Activated T-cell treated with anti-CD3 and anti-CD28 coated beads for 1 hour (primary cell): ENCODE results near the gene HGS.

Experiments used
- DNase-seq: peaks from one replicate; pipeline ENCODE4 v3.0.0-alpha.2; 2020; ENCODE audit warnings: low read depth

Gene HGS

GRCh38 chr17:81686614-81687013 lies 2.8 kb downstream of the HGS start:
- no peak for DNase-seq

DNA sequence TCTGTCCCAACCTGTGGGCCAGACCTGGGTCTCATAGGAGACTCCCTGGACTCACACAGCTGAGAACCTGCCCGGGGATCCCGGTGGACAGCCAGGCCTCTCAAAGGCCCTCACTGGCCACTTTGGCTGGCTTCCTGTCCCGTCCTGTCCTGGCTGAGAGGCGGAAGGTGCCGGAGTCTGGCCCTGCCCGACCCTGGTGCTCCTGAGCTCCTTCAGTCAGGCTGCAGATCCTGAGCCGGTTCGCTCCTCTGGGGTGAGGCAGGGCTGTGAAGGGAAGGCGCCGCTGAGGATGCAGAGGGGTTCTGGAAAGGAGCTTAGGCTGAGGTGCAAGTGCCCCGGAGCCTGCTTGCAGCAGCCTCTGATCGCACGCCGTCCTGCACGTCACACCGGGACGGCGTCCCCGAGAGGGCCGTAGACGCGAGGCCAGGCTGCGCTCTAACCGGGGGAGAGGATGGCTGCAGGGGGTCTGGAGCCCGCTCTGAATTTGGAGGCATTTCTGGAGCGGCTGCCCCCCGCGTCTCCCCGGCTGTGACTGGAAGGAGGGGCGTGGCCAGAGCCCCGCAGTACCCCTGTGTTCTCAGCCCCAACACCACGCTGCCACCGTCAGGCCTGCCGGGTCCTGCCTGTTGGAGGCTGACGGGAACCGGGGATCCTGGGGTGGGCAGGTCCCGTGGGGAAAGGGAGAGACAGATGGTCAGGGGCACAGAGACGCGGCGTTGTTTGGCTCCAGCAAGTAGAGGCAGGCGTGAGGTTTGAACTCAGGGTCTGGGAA lies 4.1 kb downstream of the HGS start:
- DNase-seq, result no peak

DNA sequence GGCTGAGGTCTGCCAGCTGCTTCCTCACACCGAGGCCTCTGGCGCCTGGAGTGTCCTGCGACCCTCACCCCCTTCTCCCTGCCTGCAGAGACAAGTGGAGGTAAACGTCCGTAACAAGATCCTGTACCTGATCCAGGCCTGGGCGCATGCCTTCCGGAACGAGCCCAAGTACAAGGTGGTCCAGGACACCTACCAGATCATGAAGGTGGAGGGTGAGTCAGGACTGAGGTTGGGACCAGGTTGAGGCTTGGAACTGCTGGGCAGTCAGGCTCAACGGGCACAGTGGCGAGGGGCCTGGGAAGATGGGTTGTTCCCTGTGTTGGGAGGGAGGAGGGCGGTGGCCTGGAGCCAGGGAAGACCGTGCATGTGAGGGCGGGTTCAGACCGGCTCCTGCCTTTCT lies 4.8 kb downstream of the HGS start:
- DNase-seq, result no peak

DNA sequence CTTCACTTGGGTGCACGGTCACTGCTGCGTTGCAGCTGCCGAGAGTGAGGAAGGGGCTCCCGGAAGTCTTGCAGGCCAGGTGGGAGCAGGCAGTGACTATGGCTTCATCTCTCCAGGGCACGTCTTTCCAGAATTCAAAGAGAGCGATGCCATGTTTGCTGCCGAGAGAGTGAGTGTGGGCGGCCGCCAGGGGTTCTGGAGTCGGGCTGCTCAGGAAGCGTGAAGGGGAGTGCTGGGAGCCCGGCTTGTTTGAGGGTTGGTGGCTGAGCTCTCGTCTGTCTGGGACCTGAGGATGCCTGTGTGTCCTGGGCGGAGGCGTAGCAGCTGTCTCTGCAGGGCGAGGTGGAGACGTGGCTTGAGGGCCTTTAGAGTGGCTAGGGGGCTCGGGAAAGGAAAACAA lies 6.3 kb downstream of the HGS start:
- no peak for DNase-seq

- no peak for DNase-seq
Observed at GRCh38 chr17:81690549-81690948, 6.7 kb downstream of the HGS start.

DNA sequence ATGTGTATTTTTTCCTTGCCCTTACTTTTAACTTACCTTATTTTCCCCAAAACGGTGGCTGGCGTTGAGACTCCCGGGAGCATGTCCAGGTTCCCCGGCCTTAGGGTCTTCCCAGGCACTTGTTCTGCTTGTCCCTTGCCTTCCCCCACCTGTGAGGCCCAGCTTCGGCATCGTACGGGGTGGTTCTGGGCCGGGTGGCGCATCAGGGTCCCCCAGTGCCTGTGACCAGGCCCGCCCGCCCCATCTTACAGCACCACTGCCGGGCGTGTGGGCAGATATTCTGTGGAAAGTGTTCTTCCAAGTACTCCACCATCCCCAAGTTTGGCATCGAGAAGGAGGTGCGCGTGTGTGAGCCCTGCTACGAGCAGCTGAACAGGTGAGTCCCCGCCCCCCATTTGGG lies 7.4 kb downstream of the HGS start:
- DNase-seq, result no peak

GRCh38 chr17:81691608-81692007 lies 7.8 kb downstream of the HGS start:
- DNase-seq, result no peak

DNA sequence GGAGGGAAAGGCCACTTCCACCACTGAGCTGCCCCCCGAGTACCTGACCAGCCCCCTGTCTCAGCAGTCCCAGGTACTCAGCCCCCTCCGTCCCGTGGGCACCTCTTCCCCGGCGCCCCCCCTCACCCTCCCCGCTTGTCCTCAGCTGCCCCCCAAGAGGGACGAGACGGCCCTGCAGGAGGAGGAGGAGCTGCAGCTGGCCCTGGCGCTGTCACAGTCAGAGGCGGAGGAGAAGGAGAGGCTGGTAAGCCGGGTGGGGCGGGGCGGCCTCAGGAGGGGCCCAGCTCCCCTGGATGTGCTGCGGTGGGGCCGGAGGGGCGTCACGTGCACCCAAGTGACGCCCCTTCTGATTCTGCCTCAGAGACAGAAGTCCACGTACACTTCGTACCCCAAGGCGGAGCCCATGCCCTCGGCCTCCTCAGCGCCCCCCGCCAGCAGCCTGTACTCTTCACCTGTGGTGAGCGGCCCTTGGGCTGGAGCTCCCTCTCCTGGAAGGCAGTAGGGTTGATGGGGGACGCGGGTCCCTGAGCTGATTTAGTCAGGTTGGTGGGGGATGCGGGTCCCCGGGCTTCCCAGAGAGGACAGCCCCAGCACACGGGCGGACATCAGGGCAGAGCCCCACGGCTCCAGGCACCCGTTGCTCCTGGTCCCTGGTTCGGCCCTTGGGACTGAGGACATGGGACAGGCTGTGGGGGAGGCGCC lies 9.8 kb downstream of the HGS start:
- DNase-seq, result no peak

GRCh38 chr17:81694810-81695209 lies 11.0 kb downstream of the HGS start:
- DNase-seq, result no peak

- no peak for DNase-seq
Observed at GRCh38 chr17:81695211-81695610, 11.4 kb downstream of the HGS start.

- no peak for DNase-seq
Observed at GRCh38 chr17:81695801-81696200, 12.0 kb downstream of the HGS start.

DNA sequence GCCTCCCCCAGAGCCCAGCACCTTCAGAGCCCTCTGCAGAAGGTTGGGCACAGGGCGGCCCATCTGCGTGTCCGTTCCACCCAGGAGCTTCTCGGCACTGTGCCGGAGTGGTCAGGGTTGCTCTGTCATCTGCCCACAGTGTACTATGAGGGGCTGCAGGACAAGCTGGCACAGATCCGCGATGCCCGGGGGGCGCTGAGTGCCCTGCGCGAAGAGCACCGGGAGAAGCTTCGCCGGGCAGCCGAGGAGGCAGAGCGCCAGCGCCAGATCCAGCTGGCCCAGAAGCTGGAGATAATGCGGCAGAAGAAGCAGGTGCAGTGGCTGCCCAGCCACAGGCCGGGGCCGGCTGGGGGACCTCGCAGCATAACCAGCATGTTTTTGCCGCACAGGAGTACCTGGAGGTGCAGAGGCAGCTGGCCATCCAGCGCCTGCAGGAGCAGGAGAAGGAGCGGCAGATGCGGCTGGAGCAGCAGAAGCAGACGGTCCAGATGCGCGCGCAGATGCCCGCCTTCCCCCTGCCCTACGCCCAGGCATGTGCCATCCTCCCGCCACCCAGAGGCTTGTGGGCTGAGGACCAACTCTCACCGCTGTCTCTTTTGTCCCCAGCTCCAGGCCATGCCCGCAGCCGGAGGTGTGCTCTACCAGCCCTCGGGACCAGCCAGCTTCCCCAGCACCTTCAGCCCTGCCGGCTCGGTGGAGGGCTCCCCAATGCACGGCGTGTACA lies 12.6 kb downstream of the HGS start:
- no peak for DNase-seq

- no peak for DNase-seq
Observed at GRCh38 chr17:81697261-81698044, 13.6 kb downstream of the HGS start.

DNA sequence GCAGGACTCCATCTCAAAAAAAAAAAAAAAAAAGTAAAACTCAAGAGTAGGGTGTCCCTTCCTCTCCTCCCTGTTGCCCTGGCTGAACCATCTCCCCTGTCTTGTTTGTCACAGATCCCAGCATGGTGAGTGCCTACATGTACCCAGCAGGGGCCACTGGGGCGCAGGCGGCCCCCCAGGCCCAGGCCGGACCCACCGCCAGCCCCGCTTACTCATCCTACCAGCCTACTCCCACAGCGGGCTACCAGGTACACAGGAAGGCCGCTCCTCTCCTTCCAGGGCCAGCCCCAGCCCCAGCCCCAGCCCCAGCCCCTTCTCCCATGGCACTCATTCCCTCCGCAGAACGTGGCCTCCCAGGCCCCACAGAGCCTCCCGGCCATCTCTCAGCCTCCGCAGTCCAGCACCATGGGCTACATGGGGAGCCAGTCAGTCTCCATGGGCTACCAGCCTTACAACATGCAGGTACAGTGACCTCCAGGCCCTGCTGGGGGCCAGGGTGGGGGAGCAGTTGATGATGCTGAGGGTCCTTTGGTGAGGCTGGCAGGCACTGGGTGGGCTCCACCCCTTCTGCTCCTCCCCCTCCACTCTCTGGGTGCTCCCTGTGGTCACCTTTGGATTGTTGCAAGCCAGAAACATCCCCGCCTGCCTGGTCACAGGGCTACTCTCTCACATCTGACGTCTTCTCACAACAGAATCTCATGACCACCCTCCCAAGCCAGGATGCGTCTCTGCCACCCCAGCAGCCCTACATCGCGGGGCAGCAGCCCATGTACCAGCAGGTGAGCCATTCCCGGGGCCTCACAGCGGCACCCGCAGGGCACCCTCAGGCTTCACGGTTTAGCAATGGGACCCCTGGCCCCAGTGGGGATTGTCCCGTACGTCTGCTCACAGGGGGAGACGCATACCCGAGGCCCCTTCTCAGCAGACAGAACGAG lies 16.8 kb downstream of the HGS start:
- no peak for DNase-seq

DNA sequence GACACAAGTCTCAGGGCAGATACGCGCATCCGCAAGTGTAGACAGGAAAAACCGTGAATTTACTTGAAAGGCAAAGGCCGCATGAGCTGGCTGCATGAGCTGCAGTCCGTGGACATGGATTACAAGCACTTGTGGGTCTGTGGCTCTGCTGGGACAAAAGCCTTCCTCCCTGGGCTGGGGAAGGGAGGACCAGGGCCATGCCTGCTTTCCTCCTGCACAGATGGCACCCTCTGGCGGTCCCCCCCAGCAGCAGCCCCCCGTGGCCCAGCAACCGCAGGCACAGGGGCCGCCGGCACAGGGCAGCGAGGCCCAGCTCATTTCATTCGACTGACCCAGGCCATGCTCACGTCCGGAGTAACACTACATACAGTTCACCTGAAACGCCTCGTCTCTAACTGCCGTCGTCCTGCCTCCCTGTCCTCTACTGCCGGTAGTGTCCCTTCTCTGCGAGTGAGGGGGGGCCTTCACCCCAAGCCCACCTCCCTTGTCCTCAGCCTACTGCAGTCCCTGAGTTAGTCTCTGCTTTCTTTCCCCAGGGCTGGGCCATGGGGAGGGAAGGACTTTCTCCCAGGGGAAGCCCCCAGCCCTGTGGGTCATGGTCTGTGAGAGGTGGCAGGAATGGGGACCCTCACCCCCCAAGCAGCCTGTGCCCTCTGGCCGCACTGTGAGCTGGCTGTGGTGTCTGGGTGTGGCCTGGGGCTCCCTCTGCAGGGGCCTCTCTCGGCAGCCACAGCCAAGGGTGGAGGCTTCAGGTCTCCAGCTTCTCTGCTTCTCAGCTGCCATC lies 17.7 kb downstream of the HGS start:
- no peak for DNase-seq

DNA sequence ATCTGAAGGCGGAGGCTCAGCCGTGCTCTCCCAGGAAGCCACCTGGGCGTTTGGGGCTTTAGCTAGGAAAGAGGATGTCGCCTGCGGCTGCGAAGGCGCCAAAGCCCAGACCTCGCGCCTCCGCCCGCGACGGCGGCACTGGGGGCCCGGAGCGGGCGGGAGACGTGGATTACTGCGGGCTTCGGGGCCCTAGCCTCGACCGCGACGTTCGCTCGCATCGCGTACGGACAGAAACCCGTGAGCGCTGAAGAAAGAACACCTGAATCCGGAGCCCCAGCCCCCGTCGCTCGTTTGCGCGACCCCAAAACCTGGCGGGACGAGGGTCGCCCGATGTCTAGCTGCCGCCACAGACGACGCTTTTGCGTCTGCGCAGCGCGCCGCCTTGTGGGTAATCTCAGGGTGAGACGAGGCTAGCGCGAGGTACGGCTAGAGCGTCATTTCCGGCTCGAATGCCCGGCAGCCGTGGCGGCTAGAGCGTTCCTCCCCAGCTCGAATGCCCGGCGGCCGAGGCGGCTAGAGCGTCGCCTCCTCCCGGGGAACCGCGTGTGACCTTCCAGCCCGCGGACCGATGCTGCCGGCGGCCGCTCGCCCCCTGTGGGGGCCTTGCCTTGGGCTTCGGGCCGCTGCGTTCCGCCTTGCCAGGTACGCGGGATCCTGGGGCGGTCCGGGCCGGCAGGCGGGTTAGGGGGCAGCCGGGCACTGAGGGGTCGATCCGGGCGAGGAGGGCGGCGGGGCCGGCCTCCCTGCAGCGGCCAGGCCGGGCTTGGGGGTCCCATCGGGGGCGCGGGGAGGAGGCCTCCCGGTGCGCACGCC lies 19.3 kb downstream of the HGS start, which contains the start of gene MRPL12:
MRPL12 (plus strand) TSS at position 434 of the 813 bp plus-strand sequence; CDS start at position 569, 135 bp downstream.
- peak; percentile 83 for DNase-seq

GRCh38 chr17:81703747-81704654 lies 20.2 kb downstream of the HGS start:
- DNase-seq, result no peak

GRCh38 chr17:81705518-81706231 lies 21.9 kb downstream of the HGS start:
- DNase-seq, result no peak
